GM19023 (cell line): ENCODE data around the gene TMEM39A.

ENCODE experiments used
- ATAC-seq: cut with Tn5 transposase; IDR thresholded peaks from one replicate; pipeline ENCODE4 v1.9.1; 2021; ENCODE audit warnings: mild to moderate bottlenecking, moderate library complexity; ENCODE audit not compliant: unreplicated experiment

Gene TMEM39A

DNA sequence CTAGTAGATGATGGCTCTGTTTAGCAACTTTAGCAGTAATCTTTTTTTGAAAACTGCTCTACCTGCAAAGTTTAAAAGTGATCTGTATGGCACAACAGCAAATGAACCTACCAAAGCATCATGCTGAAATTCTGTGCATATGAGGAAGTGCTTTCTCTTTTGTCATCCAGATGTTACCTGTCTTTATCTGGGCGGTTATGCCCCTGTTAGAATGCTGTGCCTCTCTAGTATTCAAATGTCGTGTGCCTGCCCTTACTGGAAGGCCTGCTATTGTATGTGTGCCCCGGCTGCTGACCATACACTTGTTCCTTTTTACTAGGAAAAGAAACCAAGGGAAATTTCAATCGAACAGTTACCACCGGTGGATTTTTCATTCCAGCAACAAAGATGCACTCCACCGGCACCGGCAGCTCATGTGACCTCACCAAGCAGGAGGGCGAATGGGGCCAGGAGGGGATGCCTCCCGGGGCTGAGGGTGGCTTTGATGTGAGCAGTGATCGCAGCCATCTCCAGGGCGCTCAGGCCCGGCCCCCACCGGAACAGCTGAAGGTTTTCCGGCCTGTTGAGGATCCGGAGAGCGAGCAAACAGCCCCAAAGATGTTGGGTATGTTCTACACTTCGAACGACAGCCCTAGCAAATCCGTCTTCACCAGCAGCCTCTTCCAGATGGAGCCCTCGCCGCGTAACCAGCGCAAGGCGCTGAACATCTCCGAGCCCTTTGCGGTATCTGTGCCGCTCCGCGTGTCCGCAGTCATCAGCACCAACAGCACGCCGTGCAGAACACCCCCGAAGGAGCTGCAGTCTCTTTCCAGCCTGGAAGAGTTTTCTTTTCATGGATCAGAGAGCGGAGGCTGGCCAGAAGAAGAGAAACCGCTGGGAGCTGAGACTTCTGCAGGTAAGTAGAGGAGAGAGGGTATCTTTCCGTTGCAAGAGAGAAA, 61.6 kb downstream of the TMEM39A start:
- peak; percentile 49 for ATAC-seq

DNA sequence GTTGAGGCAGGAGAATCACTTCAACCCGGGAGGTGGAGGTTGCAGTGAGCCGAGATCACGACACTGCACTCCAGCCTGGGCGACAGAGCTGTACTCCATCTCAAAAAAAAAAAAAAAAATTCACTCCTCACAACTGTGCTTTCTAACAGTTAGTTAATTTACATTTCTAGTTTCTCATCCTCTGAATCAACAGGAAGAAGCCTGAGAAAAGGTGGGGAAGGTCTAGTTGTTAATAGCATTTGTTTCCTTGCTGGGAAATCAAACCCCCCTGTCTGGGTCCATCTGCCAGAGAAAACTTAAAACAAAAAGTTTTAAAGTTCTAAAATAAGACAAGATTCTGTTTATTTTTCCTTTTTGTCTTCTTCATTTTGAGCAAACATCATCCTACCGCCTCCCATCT, 62.3 kb downstream of the TMEM39A start:
- ATAC-seq: peak; percentile 48

DNA sequence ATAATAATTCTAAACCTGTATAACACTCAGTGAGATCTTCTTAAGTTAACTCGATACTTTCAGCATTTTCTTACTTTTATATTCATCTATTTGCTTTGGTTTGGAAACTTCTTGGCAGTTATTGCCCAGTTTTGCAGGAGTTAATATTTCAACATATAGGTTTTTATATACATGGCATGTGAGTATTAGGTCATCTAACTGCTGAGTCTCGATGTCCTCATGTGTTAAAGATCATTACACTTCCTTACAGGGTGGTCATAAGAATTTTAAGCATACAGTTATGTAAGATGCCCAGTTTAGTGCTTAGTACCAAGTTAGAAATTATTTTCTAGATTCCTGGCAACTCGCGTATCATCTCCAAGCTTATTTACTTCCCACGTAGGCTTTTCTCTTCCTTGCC, 62.9 kb downstream of the TMEM39A start:
- ATAC-seq: no peak

DNA sequence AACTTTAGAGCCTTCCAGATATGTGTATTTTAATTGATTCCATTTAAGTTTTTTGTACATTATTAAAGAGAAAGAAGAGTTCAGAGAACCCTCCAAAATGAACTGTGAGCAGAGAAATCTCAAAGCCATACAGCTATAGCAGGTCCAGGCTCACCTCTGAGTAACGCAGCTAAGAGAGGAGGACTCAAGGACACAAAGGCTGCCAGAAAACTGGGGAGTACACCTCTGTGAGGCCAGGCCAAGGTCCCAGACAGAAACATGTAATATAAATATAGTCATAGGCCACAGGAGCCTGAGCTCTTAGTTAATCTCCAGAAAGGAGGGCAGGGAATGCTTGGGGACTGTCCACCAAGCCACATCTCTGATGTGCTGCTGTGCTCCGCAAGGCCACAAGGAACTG, 66.5 kb downstream of the TMEM39A start:
- ATAC-seq: no peak

DNA sequence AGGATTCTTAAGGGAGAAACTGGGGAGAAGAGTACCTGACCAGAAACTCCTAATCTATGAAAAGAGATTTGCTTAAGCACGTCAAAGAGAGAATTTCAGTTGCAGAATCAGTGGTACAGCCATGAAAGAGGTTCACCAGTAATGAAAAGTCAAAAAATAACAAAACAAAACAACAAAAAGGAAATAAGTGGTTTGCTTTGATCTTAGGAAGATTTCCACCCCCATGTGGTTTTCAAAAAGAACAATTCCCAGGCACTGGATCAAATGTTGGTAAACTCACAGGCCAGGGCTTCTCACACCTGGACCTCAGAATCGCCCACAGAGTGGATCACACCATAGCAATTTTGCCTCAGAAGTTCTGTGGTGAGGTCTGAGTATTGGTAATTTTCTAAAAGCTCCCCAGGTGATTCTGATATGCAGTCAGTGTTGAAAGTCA, 67.5 kb downstream of the TMEM39A start:
- peak; percentile 73 for ATAC-seq

DNA sequence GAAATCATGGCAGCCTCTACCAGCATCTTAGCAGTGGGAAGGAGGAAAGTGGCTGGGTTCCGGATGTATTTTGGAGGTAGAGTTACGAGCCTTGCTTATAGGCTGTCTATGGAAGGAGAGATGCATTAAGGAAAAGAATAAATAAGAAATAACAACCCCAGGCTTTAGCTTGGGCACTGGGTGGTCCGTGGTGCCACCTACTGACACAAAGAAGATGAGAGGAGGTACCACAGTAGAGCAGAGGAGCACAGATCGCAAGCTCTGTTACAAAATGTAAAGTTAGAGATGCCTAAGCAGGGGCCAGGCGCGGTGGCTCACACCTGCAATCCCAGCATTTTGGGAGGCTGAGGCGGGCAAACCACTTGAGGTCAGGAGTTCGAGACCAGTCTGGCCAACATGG, 74.8 kb downstream of the TMEM39A start:
- ATAC-seq: no peak

DNA sequence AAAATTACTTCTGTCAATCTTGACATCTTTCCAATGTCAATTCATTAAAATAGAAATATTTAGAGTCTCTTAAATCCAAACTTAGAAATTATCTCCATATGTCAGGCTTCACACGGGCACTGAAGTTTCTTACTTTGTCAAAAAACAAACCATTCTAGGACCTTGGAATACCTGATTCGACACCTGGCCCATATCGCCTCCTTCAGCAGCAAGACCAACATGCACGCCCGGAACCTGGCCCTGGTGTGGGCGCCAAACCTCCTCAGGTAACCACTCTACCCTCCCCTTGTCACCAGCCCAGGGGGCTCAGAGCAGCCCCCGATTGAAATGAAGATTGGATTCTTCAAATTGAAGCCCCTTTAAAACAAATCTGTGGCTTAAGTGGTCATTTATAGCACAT, 81.3 kb downstream of the TMEM39A start:
- ATAC-seq: no peak

DNA sequence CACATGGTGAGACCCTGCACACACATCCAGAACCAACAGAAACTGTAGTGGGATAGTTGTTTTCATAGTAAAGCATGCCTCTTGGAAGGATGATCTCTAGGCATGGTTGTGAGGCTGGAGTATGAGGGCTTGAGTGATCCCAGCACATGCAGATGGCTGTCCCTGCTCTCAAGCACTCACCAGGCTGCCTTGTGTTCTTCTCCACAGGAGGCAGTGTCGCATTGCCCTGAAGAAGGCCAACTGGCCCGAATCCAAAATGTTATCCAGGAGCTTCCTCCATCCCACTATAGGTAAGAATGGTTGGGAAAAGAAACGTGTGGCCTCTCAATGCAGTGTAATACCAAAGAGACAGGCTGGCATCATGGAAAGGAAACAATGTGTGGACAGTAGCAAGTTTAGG, 82.7 kb downstream of the TMEM39A start:
- no peak for ATAC-seq
